Measurements from ENCODE around the gene ELAC2. TPM values are rescaled to one million over a fixed set of nuclear protein-coding genes. Genes with fewer than 3 reads are reported as not detected.

Gene ELAC2
- polyA plus RNA-seq, 1 donor from 2014 or later, result 34.6 TPM

- no peaks in the 10 kb centered on the region for H3K9me2 ChIP-seq (ENCODE audit: insufficient read depth, low read length)
- H3K9me3 ChIP-seq (ENCODE audit: low read length), result no peaks in the 10 kb centered on the region
- no peaks in the 10 kb centered on the region for H4K20me1 ChIP-seq (ENCODE audit: insufficient read depth)
- no peaks in the 10 kb centered on the region for H3K27me3 ChIP-seq (ENCODE audit: insufficient read depth, low read depth, low read length)
- TF ChIP-seq POLR2AphosphoS5 (IDR thresholded peaks at IDR 0.05) (no peak), SMC3 (conservative IDR thresholded peaks at IDR 0.05; ENCODE audit: poor library complexity) (no peak), RAD21 (conservative IDR thresholded peaks at IDR 0.05) (no peak), TAF1 (IDR thresholded peaks at IDR 0.05; ENCODE audit: low read depth) (no peak), MXI1 (conservative IDR thresholded peaks at IDR 0.05; ENCODE audit: poor library complexity, severe bottlenecking) (no peak), EP300 (conservative IDR thresholded peaks at IDR 0.05; ENCODE audit: poor library complexity, severe bottlenecking) (no peak), EZH2 (IDR thresholded peaks at IDR 0.05; ENCODE audit: borderline replicate concordance, insufficient read depth, low read length, poor library complexity, severe bottlenecking) (no peak), CTCF (IDR thresholded peaks at IDR 0.05; ENCODE audit: poor library complexity, severe bottlenecking) (no peak)
- TF ChIP-seq, protein P1, sequence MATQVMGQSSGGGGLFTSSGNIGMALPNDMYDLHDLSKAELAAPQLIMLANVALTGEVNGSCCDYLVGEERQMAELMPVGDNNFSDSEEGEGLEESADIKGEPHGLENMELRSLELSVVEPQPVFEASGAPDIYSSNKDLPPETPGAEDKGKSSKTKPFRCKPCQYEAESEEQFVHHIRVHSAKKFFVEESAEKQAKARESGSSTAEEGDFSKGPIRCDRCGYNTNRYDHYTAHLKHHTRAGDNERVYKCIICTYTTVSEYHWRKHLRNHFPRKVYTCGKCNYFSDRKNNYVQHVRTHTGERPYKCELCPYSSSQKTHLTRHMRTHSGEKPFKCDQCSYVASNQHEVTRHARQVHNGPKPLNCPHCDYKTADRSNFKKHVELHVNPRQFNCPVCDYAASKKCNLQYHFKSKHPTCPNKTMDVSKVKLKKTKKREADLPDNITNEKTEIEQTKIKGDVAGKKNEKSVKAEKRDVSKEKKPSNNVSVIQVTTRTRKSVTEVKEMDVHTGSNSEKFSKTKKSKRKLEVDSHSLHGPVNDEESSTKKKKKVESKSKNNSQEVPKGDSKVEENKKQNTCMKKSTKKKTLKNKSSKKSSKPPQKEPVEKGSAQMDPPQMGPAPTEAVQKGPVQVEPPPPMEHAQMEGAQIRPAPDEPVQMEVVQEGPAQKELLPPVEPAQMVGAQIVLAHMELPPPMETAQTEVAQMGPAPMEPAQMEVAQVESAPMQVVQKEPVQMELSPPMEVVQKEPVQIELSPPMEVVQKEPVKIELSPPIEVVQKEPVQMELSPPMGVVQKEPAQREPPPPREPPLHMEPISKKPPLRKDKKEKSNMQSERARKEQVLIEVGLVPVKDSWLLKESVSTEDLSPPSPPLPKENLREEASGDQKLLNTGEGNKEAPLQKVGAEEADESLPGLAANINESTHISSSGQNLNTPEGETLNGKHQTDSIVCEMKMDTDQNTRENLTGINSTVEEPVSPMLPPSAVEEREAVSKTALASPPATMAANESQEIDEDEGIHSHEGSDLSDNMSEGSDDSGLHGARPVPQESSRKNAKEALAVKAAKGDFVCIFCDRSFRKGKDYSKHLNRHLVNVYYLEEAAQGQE (IDR thresholded peaks at IDR 0.05; ENCODE audit: borderline replicate concordance), result no peak
- H3F3A ChIP-seq (ENCODE audit: insufficient read depth, low read length, poor library complexity, severe bottlenecking), result no peaks in the 10 kb centered on the region
- no peak overlapping the region for H3K27ac ChIP-seq (ENCODE audit: low read length)
- H3K4me2 ChIP-seq (ENCODE audit: low read length), result no peak overlapping the region
- H3K4me3 ChIP-seq (ENCODE audit: low read length), result no peak overlapping the region
- H3K36me3 ChIP-seq (ENCODE audit: insufficient read depth, low read length), result no peaks in the 10 kb centered on the region
- no peaks in the 10 kb centered on the region for H3K79me2 ChIP-seq (replicated peaks; ENCODE audit: insufficient read depth, low read length)
- no peak overlapping the region for H3K9ac ChIP-seq (ENCODE audit: low read length)
- H2AFZ ChIP-seq (ENCODE audit: low read depth, low read length), result no peak overlapping the region
These were observed 51.4 kb downstream of the ELAC2 start for GRCh38 chr17:12966413-12966812.

DNA sequence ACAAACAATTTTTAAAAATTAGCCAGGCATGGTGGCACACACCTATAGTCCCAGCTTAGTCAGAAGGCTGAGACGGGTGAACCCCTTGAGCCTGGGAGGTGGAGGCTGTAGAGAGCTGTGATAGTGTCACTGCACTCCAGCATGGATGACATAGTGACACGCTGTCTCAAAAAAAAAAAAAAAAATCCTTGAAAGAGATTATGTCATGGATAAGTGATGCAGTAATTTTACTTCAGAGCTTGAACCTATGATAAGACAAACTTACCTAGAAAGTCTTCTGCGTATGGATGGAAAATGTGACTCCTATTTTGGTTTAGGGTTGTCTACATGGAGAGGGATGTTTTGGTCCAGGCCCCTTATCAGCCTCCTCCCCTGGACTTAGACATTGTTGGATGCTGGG lies 51.8 kb downstream of the ELAC2 start:
- no peak overlapping the region for H3K9ac ChIP-seq (ENCODE audit: low read length)
- no peak overlapping the region for H3K4me2 ChIP-seq (ENCODE audit: low read length)
- no peak overlapping the region for H3K4me3 ChIP-seq (ENCODE audit: low read length)
- H3K36me3 ChIP-seq (ENCODE audit: insufficient read depth, low read length), result no peaks in the 10 kb centered on the region
- no peaks in the 10 kb centered on the region for H4K20me1 ChIP-seq (ENCODE audit: insufficient read depth)
- H3K9me2 ChIP-seq (ENCODE audit: insufficient read depth, low read length), result no peaks in the 10 kb centered on the region
- H3F3A ChIP-seq (ENCODE audit: insufficient read depth, low read length, poor library complexity, severe bottlenecking), result no peaks in the 10 kb centered on the region
- H3K79me2 ChIP-seq (replicated peaks; ENCODE audit: insufficient read depth, low read length), result no peaks in the 10 kb centered on the region
- H3K27me3 ChIP-seq (ENCODE audit: insufficient read depth, low read depth, low read length), result no peaks in the 10 kb centered on the region
- TF ChIP-seq TAF1 (IDR thresholded peaks at IDR 0.05; ENCODE audit: low read depth) (no peak), CTCF (IDR thresholded peaks at IDR 0.05; ENCODE audit: poor library complexity, severe bottlenecking) (no peak), EZH2 (IDR thresholded peaks at IDR 0.05; ENCODE audit: borderline replicate concordance, insufficient read depth, low read length, poor library complexity, severe bottlenecking) (no peak), EP300 (conservative IDR thresholded peaks at IDR 0.05; ENCODE audit: poor library complexity, severe bottlenecking) (no peak), MXI1 (conservative IDR thresholded peaks at IDR 0.05; ENCODE audit: poor library complexity, severe bottlenecking) (no peak), RAD21 (conservative IDR thresholded peaks at IDR 0.05) (no peak), SMC3 (conservative IDR thresholded peaks at IDR 0.05; ENCODE audit: poor library complexity) (no peak), POLR2AphosphoS5 (IDR thresholded peaks at IDR 0.05) (no peak)
- TF ChIP-seq, protein P1 (IDR thresholded peaks at IDR 0.05; ENCODE audit: borderline replicate concordance), result no peak
- no peak overlapping the region for H2AFZ ChIP-seq (ENCODE audit: low read depth, low read length)
- H3K27ac ChIP-seq (ENCODE audit: low read length), result no peak overlapping the region
- no peaks in the 10 kb centered on the region for H3K9me3 ChIP-seq (ENCODE audit: low read length)
